Activated gamma-delta T cell treated with Interleukin-2 at 50 U/mL for 16 hours (primary cell): ENCODE data around the gene ODF2.
"Not testable (repeated sequence)": the region's sequence is repeated elsewhere in the genome, so short reads cannot be mapped to it uniquely, and the experiment has no call there.

ENCODE experiments used
- DNase-seq: peaks from one replicate; pipeline ENCODE4 v3.0.0-alpha.2; 2020

The ODF2 gene

GRCh38 chr9:128424268-128424780 lies 31.5 kb upstream of the ODF2 start:
- no peak for DNase-seq

GRCh38 chr9:128428644-128429512 lies 26.9 kb upstream of the ODF2 start:
- DNase-seq: no peak

- DNase-seq: no peak
Measured at GRCh38 chr9:128429513-128430086, 26.2 kb upstream of the ODF2 start.

- DNase-seq: no peak
Measured at GRCh38 chr9:128431207-128431606, 24.6 kb upstream of the ODF2 start.

- no peak for DNase-seq
Measured at GRCh38 chr9:128434340-128434739, 21.5 kb upstream of the ODF2 start.

- no peak for DNase-seq
Measured at GRCh38 chr9:128435611-128436010, 20.2 kb upstream of the ODF2 start.

- DNase-seq: peak; percentile 83
Measured at GRCh38 chr9:128438343-128439109, 17.3 kb upstream of the ODF2 start.

GRCh38 chr9:128439273-128439672 lies 16.5 kb upstream of the ODF2 start:
- DNase-seq: no peak

GRCh38 chr9:128442150-128442549 lies 13.7 kb upstream of the ODF2 start:
- no peak for DNase-seq

- DNase-seq: not testable (repeated sequence)
Measured at GRCh38 chr9:128446505-128446904, 9.3 kb upstream of the ODF2 start.

GRCh38 chr9:128448746-128449145 lies 7.1 kb upstream of the ODF2 start:
- no peak for DNase-seq

GRCh38 chr9:128454991-128455390 lies 815 bp upstream of the ODF2 start:
- DNase-seq: no peak

GRCh38 chr9:128456613-128457061 lies 831 bp downstream of the ODF2 start:
- DNase-seq: peak; percentile 59

GRCh38 chr9:128457207-128457606 lies 1.4 kb downstream of the ODF2 start:
- no peak for DNase-seq

- DNase-seq: no peak
Measured at GRCh38 chr9:128459011-128459410, 3.2 kb downstream of the ODF2 start.

- no peak for DNase-seq
Measured at GRCh38 chr9:128469070-128469469, 13.3 kb downstream of the ODF2 start.

- no peak for DNase-seq
Measured at GRCh38 chr9:128470560-128470959, 14.8 kb downstream of the ODF2 start.

GRCh38 chr9:128473104-128473503 lies 17.3 kb downstream of the ODF2 start:
- DNase-seq: no peak

- no peak for DNase-seq
Measured at GRCh38 chr9:128475867-128476266, 20.1 kb downstream of the ODF2 start.

GRCh38 chr9:128479262-128479661 lies 23.5 kb downstream of the ODF2 start:
- no peak for DNase-seq

- DNase-seq: no peak
Measured at GRCh38 chr9:128481561-128481960, 25.8 kb downstream of the ODF2 start.

- DNase-seq: no peak
Measured at GRCh38 chr9:128482186-128482585, 26.4 kb downstream of the ODF2 start.

GRCh38 chr9:128484686-128485413 lies 29.0 kb downstream of the ODF2 start:
- DNase-seq: no peak
